B cell (primary cell): ENCODE results near the gene MDC1.

Source experiments
- CTCF ChIP-seq: fragments of 200-600 bp; IDR thresholded peaks from one replicate; pipeline ENCODE4 v1.8.0; 2022; ENCODE audit warnings: antibody characterized with exemption, mild to moderate bottlenecking
- EZH2 ChIP-seq: IDR thresholded peaks from 2 replicates; pipeline ENCODE4 v1.6.1; 2012; ENCODE audit warnings: borderline replicate concordance, low read depth, mild to moderate bottlenecking, moderate library complexity, low read length; ENCODE audit not compliant: insufficient read depth, poor library complexity, severe bottlenecking

- TF ChIP-seq CTCF (no peak), EZH2 (no peak)
Observed at GRCh38 chr6:30689985-30690384, 27.1 kb downstream of the MDC1 start.
